NCI-H524 (cell line): Measurements from ENCODE around the gene MMP25.
A peak's percentile ranks its signal among the peaks of the same experiment; 100 is the strongest.

ENCODE experiments used
- DNase-seq, 2 experiments: peaks; one replicate each; lab custom pipeline; 2025; lab: John Stamatoyannopoulos, UW

Gene MMP25

DNA sequence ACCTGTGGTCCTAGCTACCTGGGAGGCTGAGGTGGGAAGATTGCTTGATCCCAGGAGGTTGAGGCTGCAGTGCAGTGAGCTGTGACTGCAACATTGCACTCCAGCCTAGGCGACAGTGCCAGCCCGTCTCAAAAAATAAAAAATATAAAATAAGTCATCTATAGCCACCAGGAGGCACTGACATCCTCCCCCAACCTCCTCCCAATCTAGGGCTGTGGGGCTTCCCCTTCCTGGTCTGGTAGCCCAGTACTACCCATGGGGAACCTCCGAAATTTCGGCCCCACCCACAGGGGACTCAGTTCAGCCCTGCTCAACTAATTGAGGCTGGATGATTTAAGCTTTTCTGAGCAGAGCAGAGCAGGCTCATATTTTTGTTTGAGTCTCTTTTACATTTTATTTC is 49.5 kb downstream of the MMP25 start:
- DNase-seq: no peak

DNA sequence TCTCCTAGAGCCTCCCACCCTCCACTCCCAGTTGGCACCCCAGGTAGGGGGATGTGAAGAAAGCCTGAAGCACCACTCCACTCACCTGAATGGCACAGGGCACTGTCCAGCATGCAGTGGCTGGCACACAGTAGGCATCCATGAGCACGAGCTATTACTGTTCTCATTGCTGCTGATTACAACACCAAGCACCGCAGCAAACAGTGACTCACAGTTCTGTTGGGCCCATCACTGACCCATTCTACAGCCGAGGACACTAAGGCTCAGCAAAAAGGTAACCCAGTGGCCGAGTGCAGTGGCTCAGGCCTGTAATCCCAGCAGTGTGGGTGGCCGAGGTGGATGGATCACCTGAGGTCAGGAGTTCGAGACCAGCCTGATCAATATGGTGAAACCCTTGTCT is 50.0 kb downstream of the MMP25 start:
- no peak for DNase-seq

DNA sequence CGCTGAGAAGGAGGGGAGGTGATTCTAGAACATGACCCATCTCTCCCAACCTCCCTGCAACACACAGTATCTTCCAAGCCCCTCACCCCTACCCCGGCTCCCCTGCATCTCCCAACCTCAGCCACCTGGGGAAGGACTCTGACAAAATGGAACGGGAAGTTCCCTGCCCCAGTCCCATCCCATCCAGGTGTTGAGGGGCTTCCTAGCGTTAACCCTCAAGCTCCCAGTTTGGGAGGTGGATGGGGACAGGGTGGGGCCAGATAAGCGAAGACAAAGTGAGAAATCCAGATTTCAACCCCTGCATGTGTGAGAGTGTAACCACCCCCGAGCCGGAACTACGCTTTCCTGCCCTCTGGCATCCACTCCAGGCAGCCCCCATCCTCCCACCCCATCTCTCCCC is 50.9 kb downstream of the MMP25 start:
- no peak for DNase-seq

DNA sequence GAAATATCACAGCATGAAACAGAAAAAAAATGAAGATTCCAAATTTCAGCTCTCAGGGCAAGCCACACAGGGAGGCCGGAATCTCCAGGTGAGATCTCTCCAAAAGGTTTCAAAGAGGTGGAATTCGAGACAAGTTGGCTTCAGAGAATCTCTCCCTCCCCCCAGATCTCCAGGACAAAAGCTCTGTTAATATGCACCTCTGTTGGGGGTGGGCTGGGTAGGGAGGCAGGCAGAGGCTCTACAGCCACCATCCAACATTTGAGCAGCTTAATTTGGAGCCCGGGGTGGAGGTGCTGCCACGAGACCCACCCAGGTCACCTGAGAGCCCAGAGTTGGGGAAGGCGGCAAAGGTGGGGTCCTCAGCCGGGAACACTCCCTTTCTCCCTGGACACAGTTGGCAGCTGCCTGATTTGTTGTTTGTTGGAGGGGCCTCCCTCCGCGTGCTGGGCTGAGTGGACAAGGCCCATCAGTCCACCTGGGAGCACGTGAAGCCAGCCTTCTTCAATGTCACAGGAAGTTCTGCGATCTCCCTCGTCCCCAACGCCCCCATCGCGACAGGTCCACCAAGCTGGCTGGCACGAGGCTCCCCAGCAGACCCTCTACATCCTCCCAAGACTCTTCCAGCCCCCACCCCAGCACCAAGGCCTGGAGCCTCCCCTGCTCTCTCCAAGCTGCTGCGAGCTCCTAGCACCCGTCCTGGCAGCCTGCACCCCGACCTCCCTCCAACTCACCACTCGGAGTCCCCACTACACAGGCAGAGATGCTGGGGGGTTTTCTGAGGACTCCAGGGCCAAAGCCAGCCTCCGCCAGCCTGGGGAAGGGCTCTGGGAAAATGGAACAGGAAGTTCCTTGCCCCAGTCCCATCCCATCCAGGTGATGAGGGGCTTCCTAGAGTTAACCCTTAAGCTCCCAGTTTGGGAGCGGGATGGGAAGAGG is 52.4 kb downstream of the MMP25 start, which contains the start of gene ZSCAN10:
ZSCAN10 (minus strand) TSS at position 836 of the 936 bp plus-strand sequence. CDS start 6,357 bp downstream, outside the sequence.
- no peak for DNase-seq

DNA sequence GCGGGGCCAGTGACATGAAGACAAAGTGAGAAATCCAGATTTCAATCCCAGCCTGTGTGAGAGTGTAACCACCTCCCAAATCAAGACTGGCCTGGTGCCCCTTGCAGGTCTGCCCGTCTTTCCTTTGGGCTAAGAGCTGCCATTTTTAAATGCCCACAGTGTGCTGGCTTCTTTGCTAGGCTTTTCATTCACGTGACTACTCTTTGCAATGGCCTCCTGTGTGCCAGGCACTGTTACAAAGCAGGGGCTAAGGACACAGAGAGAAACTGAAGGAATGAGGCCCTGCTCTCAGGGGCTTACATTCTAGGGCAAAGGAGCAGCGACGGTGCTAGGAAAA is 53.0 kb downstream of the MMP25 start:
- no peak for DNase-seq

DNA sequence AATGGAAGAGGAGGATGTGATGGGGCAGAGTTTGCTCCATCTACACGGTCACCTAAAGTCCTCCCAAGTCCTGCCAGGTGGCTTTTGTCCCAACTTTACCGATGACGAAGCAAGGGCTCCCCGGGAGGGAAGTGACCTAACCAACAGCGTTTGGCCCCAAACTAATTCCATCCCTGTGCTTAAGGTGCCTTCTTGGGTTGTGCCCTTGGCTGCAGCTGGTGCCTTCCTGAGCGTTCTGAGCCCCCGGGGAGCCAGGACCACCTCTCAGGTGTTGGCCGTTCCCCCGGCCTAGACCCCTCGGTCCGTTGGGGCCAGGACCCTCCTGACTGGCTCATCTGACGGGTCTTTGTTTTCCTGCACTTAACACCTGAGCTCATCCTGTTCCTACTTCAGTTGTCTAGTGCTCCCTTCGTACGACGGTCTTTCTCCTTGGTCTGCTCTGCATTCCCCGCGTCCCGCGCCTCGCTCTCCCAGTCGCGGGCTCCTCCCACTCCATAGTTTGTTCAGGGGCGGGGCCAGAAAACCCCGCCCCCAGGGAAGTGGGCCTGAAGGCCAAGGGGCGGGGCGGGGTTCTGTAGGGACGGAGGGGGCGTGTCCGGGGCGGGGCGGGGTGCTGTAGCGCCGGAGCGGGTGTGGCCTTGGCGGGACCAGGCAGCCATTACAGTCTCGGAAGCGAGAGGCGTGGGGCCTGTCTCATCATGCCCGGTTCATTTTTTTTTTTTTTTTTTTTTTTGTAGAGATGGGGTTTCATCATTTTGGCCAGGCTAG is 53.6 kb downstream of the MMP25 start:
- DNase-seq: peak; percentile 75 to 78

DNA sequence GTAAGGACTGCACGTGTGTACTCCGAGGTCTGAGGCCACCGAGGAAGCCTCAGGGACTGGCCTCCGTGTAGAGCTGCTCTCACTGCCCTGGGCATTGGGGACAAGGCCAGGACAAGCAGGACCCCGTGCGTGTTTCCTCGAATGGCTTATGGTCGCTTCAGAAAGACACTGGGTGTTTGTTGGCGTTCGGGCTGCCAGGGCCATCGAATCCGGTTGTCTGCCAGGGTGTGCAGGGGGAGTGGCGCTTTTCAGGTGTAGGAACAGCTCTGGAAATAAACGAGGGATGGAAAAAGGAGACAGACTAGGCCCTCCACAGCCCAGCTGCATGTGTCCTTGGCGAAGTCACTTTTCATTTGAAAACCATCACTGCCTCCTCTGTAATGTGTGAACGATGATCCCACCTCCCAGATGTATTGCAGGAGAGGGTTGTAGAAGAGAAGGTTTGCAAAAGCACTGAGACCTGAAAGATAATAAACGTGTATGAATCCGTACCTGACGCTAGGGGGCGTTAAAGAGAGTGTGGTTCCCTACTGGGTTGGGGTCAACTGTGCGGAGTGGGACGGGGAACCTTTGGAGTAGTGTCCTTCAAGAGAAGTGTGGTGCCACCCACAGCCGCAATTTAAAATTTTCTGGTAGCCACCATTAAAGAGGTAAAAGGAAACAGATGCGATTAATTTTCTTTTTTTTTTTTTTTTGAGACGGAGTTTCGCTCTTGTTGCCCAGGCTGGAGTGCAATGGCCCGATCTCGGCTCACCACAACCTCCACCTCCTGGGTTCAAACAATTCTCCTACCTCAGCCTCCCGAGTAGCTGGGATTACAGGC is 54.9 kb downstream of the MMP25 start:
- peak; percentile 43 to 47 for DNase-seq

DNA sequence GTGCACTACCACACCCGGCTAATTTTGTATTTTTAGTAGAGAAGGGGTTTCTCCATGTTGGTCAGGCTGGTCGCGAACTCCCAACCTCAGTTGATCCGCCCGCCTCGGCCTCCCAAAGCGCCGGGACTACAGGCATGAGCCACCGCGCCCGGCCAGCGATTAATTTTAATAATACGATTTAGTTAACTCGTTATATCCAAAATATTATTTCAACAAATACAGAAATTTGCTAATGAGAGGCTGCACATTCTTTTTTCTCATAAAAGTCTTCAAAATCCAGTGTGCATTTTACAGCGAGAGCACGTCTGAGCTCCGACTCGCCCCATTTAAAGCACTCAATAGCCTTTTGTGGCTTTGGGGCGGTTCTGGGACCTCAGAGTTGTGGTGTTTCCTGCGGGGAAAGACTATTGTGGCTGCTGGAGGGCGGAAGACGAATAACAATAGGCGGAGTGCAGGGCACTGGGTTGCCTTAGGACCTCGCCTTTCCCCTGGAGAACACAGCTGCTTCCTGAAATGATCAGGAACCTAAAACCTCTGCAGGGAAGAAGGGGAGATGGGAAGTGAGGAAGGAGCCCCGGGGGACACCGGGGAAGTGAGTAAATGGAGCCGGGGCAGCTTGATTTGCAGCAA is 55.6 kb downstream of the MMP25 start:
- no peak for DNase-seq

DNA sequence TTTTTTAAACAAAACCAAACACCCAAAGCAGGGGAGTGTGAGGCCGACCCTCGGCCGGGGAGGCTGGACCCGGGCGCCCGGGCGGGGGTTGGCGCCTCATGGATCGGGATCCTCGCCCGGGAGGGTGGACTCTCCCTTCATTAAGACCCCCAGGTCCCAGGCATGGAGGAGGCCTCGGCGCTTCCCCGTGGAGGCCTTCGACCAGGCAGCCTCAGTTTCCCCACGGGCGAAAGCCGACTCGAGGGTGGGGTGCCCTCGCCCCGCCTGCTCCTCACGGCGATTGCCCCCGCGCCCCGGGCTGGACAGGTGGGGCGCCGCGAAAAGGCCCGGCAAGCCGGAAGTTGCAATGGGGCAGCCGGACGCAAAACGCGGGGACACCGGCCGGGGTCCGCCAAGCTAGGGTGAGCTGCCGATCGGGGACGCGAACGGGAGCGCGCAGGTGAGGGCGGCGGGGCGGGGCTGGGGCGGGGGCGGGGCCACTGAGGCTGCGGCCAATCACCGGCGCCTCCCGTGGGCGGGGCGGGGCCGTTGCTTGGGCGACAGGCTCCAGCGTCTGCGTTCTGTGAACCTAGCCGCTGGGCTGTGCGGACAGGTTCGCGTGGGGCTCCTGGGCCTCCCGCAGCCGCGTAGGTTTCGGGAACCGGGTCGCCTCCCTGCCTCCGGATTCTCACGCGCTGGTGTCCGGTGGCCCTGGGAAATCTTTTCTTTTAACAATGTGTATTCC is 60.0 kb downstream of the MMP25 start:
- DNase-seq: peak; percentile 83 to 93
